LNCaP clone FGC (cell line): ENCODE measurements around the gene RER1.
A peak's percentile ranks its signal among the peaks of the same experiment; 100 is the strongest.

Experiments
- DNase-seq: peaks from one replicate; pipeline ENCODE4 v3.0.0-alpha.2; 2011; ENCODE audit warnings: low read depth
- H3K4me3 ChIP-seq: 2 replicates; pipeline ENCODE4 v1.5.1; 2011; ENCODE audit warnings: mild to moderate bottlenecking, low read depth, low read length, control low read depth
- TF ChIP-seq, protein P1 (sequence below): IDR thresholded peaks from 2 replicates; pipeline ENCODE4 v1.5.1; 2012; ENCODE audit warnings: mild to moderate bottlenecking; ENCODE audit not compliant: control insufficient read depth, insufficient read depth; ENCODE audit errors: extremely low read depth

The RER1 gene

DNA sequence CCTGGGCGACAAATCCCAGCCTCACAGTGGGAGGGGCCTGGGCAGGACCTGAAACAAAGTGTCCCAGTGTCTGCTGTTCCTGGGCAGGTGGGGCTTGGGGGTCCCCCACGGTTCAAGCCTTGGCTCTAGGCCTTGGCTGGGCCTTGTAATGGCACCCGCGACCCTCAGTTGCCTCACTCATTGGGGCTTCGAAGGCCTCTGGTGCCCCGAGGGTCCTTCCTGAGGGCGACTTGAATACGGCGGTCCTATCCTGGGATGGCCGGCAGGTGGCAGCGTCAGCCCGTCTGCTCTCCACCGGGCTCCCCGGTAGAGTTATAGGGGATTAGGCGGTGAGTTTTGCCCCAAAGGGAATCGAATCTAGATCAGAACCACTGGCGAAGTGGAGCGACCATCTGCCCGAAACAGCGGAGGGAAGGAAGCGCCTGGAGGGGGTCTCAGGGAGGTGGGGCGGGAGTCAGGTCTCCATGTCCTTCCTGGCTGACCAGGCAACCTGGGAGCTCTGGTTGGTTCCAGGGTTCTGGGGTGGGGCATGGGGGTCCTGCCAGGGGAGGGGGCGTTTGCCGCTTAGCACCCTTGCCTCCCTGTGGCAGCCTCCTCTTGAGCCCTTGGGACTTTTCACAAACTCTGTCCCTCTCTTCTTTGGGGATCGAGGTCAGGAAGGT is 22.8 kb downstream of the RER1 start:
- no peak for DNase-seq
- TF ChIP-seq, protein P1, sequence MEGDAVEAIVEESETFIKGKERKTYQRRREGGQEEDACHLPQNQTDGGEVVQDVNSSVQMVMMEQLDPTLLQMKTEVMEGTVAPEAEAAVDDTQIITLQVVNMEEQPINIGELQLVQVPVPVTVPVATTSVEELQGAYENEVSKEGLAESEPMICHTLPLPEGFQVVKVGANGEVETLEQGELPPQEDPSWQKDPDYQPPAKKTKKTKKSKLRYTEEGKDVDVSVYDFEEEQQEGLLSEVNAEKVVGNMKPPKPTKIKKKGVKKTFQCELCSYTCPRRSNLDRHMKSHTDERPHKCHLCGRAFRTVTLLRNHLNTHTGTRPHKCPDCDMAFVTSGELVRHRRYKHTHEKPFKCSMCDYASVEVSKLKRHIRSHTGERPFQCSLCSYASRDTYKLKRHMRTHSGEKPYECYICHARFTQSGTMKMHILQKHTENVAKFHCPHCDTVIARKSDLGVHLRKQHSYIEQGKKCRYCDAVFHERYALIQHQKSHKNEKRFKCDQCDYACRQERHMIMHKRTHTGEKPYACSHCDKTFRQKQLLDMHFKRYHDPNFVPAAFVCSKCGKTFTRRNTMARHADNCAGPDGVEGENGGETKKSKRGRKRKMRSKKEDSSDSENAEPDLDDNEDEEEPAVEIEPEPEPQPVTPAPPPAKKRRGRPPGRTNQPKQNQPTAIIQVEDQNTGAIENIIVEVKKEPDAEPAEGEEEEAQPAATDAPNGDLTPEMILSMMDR, result peak; percentile 82
- peak overlapping the region; percentile 64 for H3K4me3 ChIP-seq

DNA sequence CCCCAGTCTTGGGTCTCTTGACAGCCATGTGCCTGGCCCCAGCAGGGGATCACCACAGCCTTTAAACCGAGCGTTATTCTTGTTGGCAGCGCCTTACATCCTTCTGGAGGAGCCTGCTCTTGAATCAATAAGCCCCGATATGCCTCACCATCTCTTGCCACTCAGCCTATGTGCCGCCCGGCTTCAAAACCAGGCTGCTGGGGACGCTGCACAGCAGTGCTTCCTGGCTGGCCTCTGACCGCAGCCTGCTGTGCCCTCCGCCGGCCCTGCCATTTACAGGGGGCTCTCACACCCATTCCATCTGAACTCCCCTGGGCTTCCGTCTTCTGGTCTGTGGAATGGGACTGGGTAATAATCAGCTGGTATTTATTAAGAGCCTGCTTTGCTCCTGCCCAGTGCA is 23.7 kb downstream of the RER1 start:
- peak; percentile 49 for DNase-seq
- H3K4me3 ChIP-seq, result no peak overlapping the region
- TF ChIP-seq, protein P1, result no peak

GRCh38 chr1:2415801-2416208 is 24.2 kb downstream of the RER1 start:
- no peak overlapping the region for H3K4me3 ChIP-seq
- no peak for DNase-seq
- TF ChIP-seq, protein P1, result no peak

DNA sequence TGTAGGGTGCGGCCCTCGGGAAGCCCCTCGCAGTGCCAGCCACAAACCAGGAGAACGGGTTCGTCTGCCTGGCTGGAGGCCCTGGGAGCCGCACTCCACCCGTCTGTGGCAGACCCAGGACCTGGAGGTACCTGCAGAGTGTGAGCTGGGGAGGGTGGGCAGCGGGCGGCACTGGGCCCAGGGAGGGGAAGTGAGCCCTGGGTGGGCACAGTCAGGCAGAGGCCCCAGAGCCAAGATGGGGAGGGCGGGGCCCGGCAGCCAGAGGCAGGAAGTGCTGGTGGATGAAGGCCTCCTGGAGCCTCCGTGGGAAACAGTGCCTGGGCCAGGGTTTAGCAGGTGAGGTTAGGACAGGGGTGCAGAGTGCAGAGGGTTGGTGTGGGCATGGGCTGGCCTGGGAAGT is 24.8 kb downstream of the RER1 start:
- peak overlapping the region; percentile 27 for H3K4me3 ChIP-seq
- TF ChIP-seq, protein P1, result no peak
- DNase-seq, result no peak

- TF ChIP-seq, protein P1, result no peak
- peak overlapping the region; percentile 27 for H3K4me3 ChIP-seq
- no peak for DNase-seq
Measured at GRCh38 chr1:2417083-2417832, 25.6 kb downstream of the RER1 start.

GRCh38 chr1:2417833-2418225 is 26.2 kb downstream of the RER1 start:
- TF ChIP-seq, protein P1, result no peak
- no peak for DNase-seq
- no peak overlapping the region for H3K4me3 ChIP-seq
